B cell (primary cell): ENCODE results near the gene APOC1. TPM values are rescaled to one million over a fixed set of nuclear protein-coding genes. Genes with fewer than 3 reads are reported as not detected.

Source experiments
- ATAC-seq: fragments of 200-7000 bp; cut with Tn5 transposase; one replicate; pipeline ENCODE4 v1.10.0; 2021; ENCODE audit warnings: low read depth, mild to moderate bottlenecking, moderate number of reproducible peaks, moderate library complexity
- CTCF ChIA-PET: fragments of 350-600 bp; sonication (Branson Sonifier 250); formaldehyde crosslinking; loops from one replicate; lab custom pipeline; 2021; ENCODE audit warnings: antibody characterized with exemption, inconsistent platforms; lab: Charles Lee
- POLR2A ChIA-PET: fragments of 350-600 bp; sonication (Branson Sonifier 250); formaldehyde crosslinking; loops from one replicate; lab custom pipeline; 2021; ENCODE audit warnings: antibody characterized with exemption; lab: Charles Lee
- DNase-seq: peaks from one replicate; pipeline ENCODE4 v3.0.0; 2013
- H2AFZ ChIP-seq: 2 replicates; pipeline ENCODE4 v1.6.1; 2012; ENCODE audit warnings: mild to moderate bottlenecking, low read depth, low read length; ENCODE audit not compliant: insufficient read depth, poor library complexity, severe bottlenecking
- H3K27ac ChIP-seq, 2 donors: 1 replicate in 1 of 2; 2 replicates in 1 of 2; pipeline ENCODE4 v1.5.1; 2012 to 2013; ENCODE audit warnings: low read length in 2 of 2, mild to moderate bottlenecking in 2 of 2, moderate library complexity in 1 of 2
- H3K27me3 ChIP-seq, 4 experiments: fragments of 200-600 bp in 1 of 4; sonication (generic) in 1 of 4; replicated peaks in 1 of 4; 1 replicate in 2 of 4; 2 replicates in 2 of 4; pipeline versions ENCODE4 v1.6.1 to v1.7.0; 2013 to 2016; ENCODE audit warnings: low read length in 3 of 4, mild to moderate bottlenecking in 2 of 4, mixed read lengths in 1 of 4, moderate library complexity in 1 of 4; ENCODE audit not compliant: insufficient read depth in 4 of 4, control insufficient read depth in 3 of 4; ENCODE audit errors: control extremely low read depth in 1 of 4
- H3K36me3 ChIP-seq, 2 experiments: replicated peaks in 1 of 2; 1 replicate in 1 of 2; 2 replicates in 1 of 2; pipeline versions ENCODE4 v1.6.1 to v1.7.1; 2013; ENCODE audit warnings: low read length in 1 of 2; ENCODE audit not compliant: insufficient read depth in 2 of 2, control insufficient read depth in 1 of 2; ENCODE audit errors: control extremely low read depth in 1 of 2, extremely low read depth in 1 of 2
- H3K4me1 ChIP-seq, 2 donors: fragments of 200-600 bp in 1 of 2; sonication (generic) in 1 of 2; 1 replicate in 1 of 2; 2 replicates in 1 of 2; pipeline versions ENCODE4 v1.5.1 to v1.6.1; 2013 to 2017; ENCODE audit warnings: low read length in 2 of 2; ENCODE audit not compliant: control insufficient read depth in 2 of 2, insufficient read depth in 2 of 2
- H3K4me2 ChIP-seq: replicated peaks from 2 replicates; pipeline ENCODE3; 2012; ENCODE audit warnings: mild to moderate bottlenecking, low read depth, low read length; ENCODE audit not compliant: poor library complexity, severe bottlenecking
- H3K4me3 ChIP-seq, 5 experiments: fragments of 200-600 bp in 1 of 5; sonication (generic) in 1 of 5; 1 replicate in 3 of 5; 2 replicates in 2 of 5; pipeline versions ENCODE4 v1.5.1 to v1.7.0; 2011 to 2016; ENCODE audit warnings: low read length in 4 of 5, mild to moderate bottlenecking in 4 of 5, low read depth in 2 of 5, control low read depth in 1 of 5, moderate library complexity in 1 of 5; ENCODE audit not compliant: insufficient read depth in 1 of 5; ENCODE audit errors: control extremely low read depth in 1 of 5, extremely low read depth in 1 of 5
- H3K79me2 ChIP-seq: fragments of 200-600 bp; sonication (generic); one replicate; pipeline ENCODE4 v1.6.0; 2016; ENCODE audit warnings: low read length; ENCODE audit not compliant: control insufficient read depth, insufficient read depth
- H3K9ac ChIP-seq: fragments of 200-600 bp; sonication (generic); 2 replicates; pipeline ENCODE4 v1.6.1; 2017; ENCODE audit warnings: mild to moderate bottlenecking, low read length, moderate library complexity
- H3K9me3 ChIP-seq, 3 donors: one replicate each; pipeline versions ENCODE4 v1.6.1 to v1.7.1; 2013; ENCODE audit warnings: low read length in 2 of 3; ENCODE audit not compliant: control insufficient read depth in 2 of 3, insufficient read depth in 1 of 3; ENCODE audit errors: control extremely low read depth in 1 of 3
- H4K20me1 ChIP-seq: 2 replicates; pipeline ENCODE4 v1.6.0; 2012; ENCODE audit warnings: mild to moderate bottlenecking, low read length; ENCODE audit not compliant: insufficient read depth, control insufficient read depth, poor library complexity, severe bottlenecking
- H3K27ac Mint-ChIP-seq: one replicate; pipeline ENCODE4 v1.8.0; 2021; ENCODE audit warnings: mixed read lengths
- H3K27me3 Mint-ChIP-seq: one replicate; pipeline ENCODE4 v1.8.0; 2021; ENCODE audit warnings: mixed read lengths
- H3K4me1 Mint-ChIP-seq: one replicate; pipeline ENCODE4 v1.8.0; 2021; ENCODE audit warnings: mixed read lengths
- H3K4me3 Mint-ChIP-seq: one replicate; pipeline ENCODE4 v1.8.0; 2021; ENCODE audit warnings: mixed read lengths
- H3K9me3 Mint-ChIP-seq: one replicate; pipeline ENCODE4 v1.8.0; 2022; ENCODE audit warnings: mixed read lengths; ENCODE audit not compliant: insufficient read depth
- CTCF ChIP-seq: fragments of 200-600 bp; IDR thresholded peaks from one replicate; pipeline ENCODE4 v1.8.0; 2022; ENCODE audit warnings: antibody characterized with exemption, mild to moderate bottlenecking
- EZH2 ChIP-seq: IDR thresholded peaks from 2 replicates; pipeline ENCODE4 v1.6.1; 2012; ENCODE audit warnings: borderline replicate concordance, low read depth, mild to moderate bottlenecking, moderate library complexity, low read length; ENCODE audit not compliant: insufficient read depth, poor library complexity, severe bottlenecking
- WGBS: methylation state at CpG from one replicate; pipeline ENCODE4 v1.1.5; 2013; ENCODE audit warnings: missing lambda C conversion rate; ENCODE audit not compliant: insufficient coverage; 5-methylcytosine and 5-hydroxymethylcytosine counted together
- intact Hi-C: fragments of 100-400 bp; cut with micrococcal nuclease; formaldehyde crosslinking; loops from one replicate; pipeline ENCODE4 v1.10.0; 2022
- polyA plus RNA-seq: library from polyadenylated mRNA; depleted of rRNA; stranded (reverse); fragments of >200 nt; gene quantifications from 2 replicates; pipeline ENCODE4 v1.2.3, GENCODE V29; 2012
- total RNA-seq, 2 donors: library from RNA; stranded (reverse); fragments of 120-200 nt in 1 of 2; gene quantifications; 1 replicate in 1 of 2; 2 replicates in 1 of 2; pipeline versions ENCODE4 v1.2.3 to v1.2.4, GENCODE V29; 2013 to 2022

The APOC1 gene
- total and polyA plus RNA-seq, 2 donors (not counting 1 experiment from before 2014, with no cell fraction given) = not detected

GRCh38 chr19:44904426-44904994, 9.9 kb upstream of the APOC1 start:
- intact Hi-C loops = no loop called here
- H3K9me3 Mint-ChIP-seq = no peaks in the 10 kb centered on the region
- no peak overlapping the region for H2AFZ ChIP-seq
- H3K27me3 Mint-ChIP-seq = peaks cover 18% of the 10 kb centered on the region
- ChIA-PET POLR2A (no interaction called here), CTCF (interaction anchor here (0.5 to 4.1 kb wide), 16 partner anchors 8 to 574 kb away, joined by 3 to 27 read pairs (median 3); partner anchors contain the start of gene APOC1)
- no peak overlapping the region for H3K27ac ChIP-seq
- ATAC-seq = no peak
- no peak overlapping the region for H3K27ac Mint-ChIP-seq
- H3K4me2 ChIP-seq = no peak overlapping the region
- no peak overlapping the region for H3K4me3 Mint-ChIP-seq
- peaks cover 16% of the 10 kb centered on the region for H3K4me1 Mint-ChIP-seq
- H4K20me1 ChIP-seq = peaks cover 6% of the 10 kb centered on the region
- H3K79me2 ChIP-seq = no peaks in the 10 kb centered on the region
- DNase-seq = no peak
- H3K4me3 ChIP-seq = no peak overlapping the region
- H3K36me3 ChIP-seq = peaks cover 0 to 26% of the 10 kb centered on the region in 2 experiments
- WGBS = 85% methylated on average over 11 of the region's 12 CpGs
- peaks cover 0 to 26% (median 10%) of the 10 kb centered on the region in 4 experiments for H3K27me3 ChIP-seq
- H3K9me3 ChIP-seq = peaks cover 0 to 4% (median 0%) of the 10 kb centered on the region in 3 donors
- H3K4me1 ChIP-seq = peaks cover 15 to 19% of the 10 kb centered on the region in 2 donors
- no peak for TF ChIP-seq CTCF
- no peak for TF ChIP-seq EZH2
- H3K9ac ChIP-seq = no peak overlapping the region
